ENCODE results near the gene HOXB4.

Gene HOXB4

GRCh38 chr17:48571826-48572417 lies 6.2 kb downstream of the HOXB4 start:
- no peak for DNase-seq (ENCODE audit: low read depth in 3 of 3)

- no peak for DNase-seq (ENCODE audit: low read depth in 3 of 3)
Observed at GRCh38 chr17:48571024-48571818, 6.9 kb downstream of the HOXB4 start.

- no peak for DNase-seq (ENCODE audit: low read depth in 3 of 3)
Observed at GRCh38 chr17:48570325-48571023, 7.7 kb downstream of the HOXB4 start.

- no peak for DNase-seq (ENCODE audit: low read depth in 3 of 3)
Observed at GRCh38 chr17:48569674-48570324, 8.4 kb downstream of the HOXB4 start.

GRCh38 chr17:48569240-48569582 lies 8.9 kb downstream of the HOXB4 start:
- no peak for DNase-seq (ENCODE audit: low read depth in 3 of 3)

- DNase-seq (ENCODE audit: low read depth in 3 of 3) = no peak
Observed at GRCh38 chr17:48568499-48569239, 9.5 kb downstream of the HOXB4 start.

- DNase-seq (ENCODE audit: low read depth in 3 of 3) = no peak
Observed at GRCh38 chr17:48567646-48568354, 10.3 kb downstream of the HOXB4 start.

GRCh38 chr17:48567209-48567608 lies 10.9 kb downstream of the HOXB4 start:
- DNase-seq (ENCODE audit: low read depth in 3 of 3) = no peak

GRCh38 chr17:48566717-48567116 lies 11.4 kb downstream of the HOXB4 start:
- no peak for DNase-seq (ENCODE audit: low read depth in 3 of 3)

- DNase-seq (ENCODE audit: low read depth in 3 of 3) = no peak
Observed at GRCh38 chr17:48565925-48566710, 12.0 kb downstream of the HOXB4 start.

GRCh38 chr17:48565022-48565554 lies 13.1 kb downstream of the HOXB4 start:
- no peak for DNase-seq (ENCODE audit: low read depth in 3 of 3)

- no peak for DNase-seq (ENCODE audit: low read depth in 3 of 3)
Observed at GRCh38 chr17:48564188-48565021, 13.7 kb downstream of the HOXB4 start.

GRCh38 chr17:48563867-48564187 lies 14.3 kb downstream of the HOXB4 start:
- no peak for DNase-seq (ENCODE audit: low read depth in 3 of 3)

GRCh38 chr17:48563385-48563838 lies 14.7 kb downstream of the HOXB4 start:
- DNase-seq (ENCODE audit: low read depth in 3 of 3) = no peak

GRCh38 chr17:48562934-48563333 lies 15.2 kb downstream of the HOXB4 start:
- no peak for DNase-seq (ENCODE audit: low read depth in 3 of 3)

- DNase-seq (ENCODE audit: low read depth in 3 of 3) = no peak
Observed at GRCh38 chr17:48561884-48562810, 16.0 kb downstream of the HOXB4 start.

GRCh38 chr17:48559840-48560817 lies 18.0 kb downstream of the HOXB4 start:
- no peak for DNase-seq (ENCODE audit: low read depth in 3 of 3)

Data from stimulated activated CD4-positive, alpha-beta T cell treated with anti-CD3 and anti-CD28 coated beads, TNF-alpha, amount 100 ng/mL, for 4 hours (primary cell).